Body of pancreas (tissue), 4 donors: Measurements from ENCODE around the gene C11orf68. TPM values are rescaled to one million over a fixed set of nuclear protein-coding genes. Genes with fewer than 3 reads are reported as not detected.

Experiments
- ATAC-seq: fragments of 150-250 bp; one replicate; pipeline ENCODE4 v1.9.1; 2016
- DNase-seq, 4 donors: peaks; one replicate each; pipeline ENCODE4 v3.0.0-alpha.2; 2019
- H3K27ac ChIP-seq, 4 donors: fragments of 200-600 bp; sonication (generic); 1 replicate in 3 of 4; 2 replicates in 1 of 4; pipeline versions ENCODE4 v1.5.1 to v1.6.1; 2016 to 2019; ENCODE audit warnings: mild to moderate bottlenecking in 1 of 4, mixed read lengths in 1 of 4, moderate library complexity in 1 of 4
- H3K27me3 ChIP-seq, 2 donors: fragments of 200-600 bp; sonication (generic); one replicate each; pipeline ENCODE4 v1.6.0; 2016; ENCODE audit warnings: mild to moderate bottlenecking in 1 of 2
- H3K36me3 ChIP-seq, 2 donors: fragments of 200-600 bp; sonication (generic); replicated peaks in 1 of 2; 2 replicates each; pipeline ENCODE4 v1.5.1; 2016; ENCODE audit warnings: low read depth in 2 of 2; ENCODE audit not compliant: insufficient read depth in 1 of 2
- H3K4me1 ChIP-seq: fragments of 200-600 bp; sonication (generic); one replicate; pipeline ENCODE4 v1.6.0; 2016
- H3K4me3 ChIP-seq, 2 donors: fragments of 200-600 bp; sonication (generic); 1 replicate in 1 of 2; 2 replicates in 1 of 2; pipeline ENCODE4 v1.5.1; 2016 to 2019
- H3K9me3 ChIP-seq, 3 donors: fragments of 200-600 bp; sonication (generic); 1 replicate in 2 of 3; 2 replicates in 1 of 3; pipeline ENCODE4 v1.5.1; 2016
- CTCF ChIP-seq, 7 experiments: fragments of 450-650 bp in 4 of 7; fragments of 200-600 bp in 3 of 7; sonication (generic) in 3 of 7; IDR thresholded peaks; one replicate each; pipeline ENCODE4 v1.5.1; 2016 to 2019; ENCODE audit warnings: antibody characterized with exemption in 7 of 7
- POLR2A ChIP-seq, 3 donors: fragments of 450-650 bp; IDR thresholded peaks; one replicate each; pipeline ENCODE4 v1.6.1; 2016; ENCODE audit warnings: antibody characterized with exemption in 3 of 3, mild to moderate bottlenecking in 2 of 3
- WGBS, 2 donors: methylation state at CpG; one replicate each; pipeline ENCODE4 v1.1.5; 2017; 5-methylcytosine and 5-hydroxymethylcytosine counted together
- intact Hi-C: fragments of 100-400 bp; cut with DNase I; formaldehyde crosslinking; loops from one replicate; pipeline ENCODE4 v1.15.1; 2023
- total RNA-seq, 2 donors: library from RNA; depleted of rRNA; stranded (reverse); fragments of >200 nt; gene quantifications; one replicate each; pipeline ENCODE4 v1.1.0, GENCODE V29; 2016

The C11orf68 gene
- total RNA-seq, 2 donors from 2014 or later = 10.4 to 17.8 TPM

- intact Hi-C loops = loop anchor here (5.0 kb wide), 1 partner anchor 99 kb away; no protein-coding TSS in a partner anchor
- DNase-seq = no peak
- Histone ChIP-seq H3K27me3 (no peaks in the 10 kb centered on the region), H3K36me3 (peaks cover 0 to 7% of the 10 kb centered on the region in 2 donors), H3K27ac (no peak overlapping the region), H3K4me1 (peaks cover 16% of the 10 kb centered on the region), H3K4me3 (no peak overlapping the region), H3K9me3 (no peaks in the 10 kb centered on the region)
- 85 to 96% methylated on average over 11 to 13 of the region's 13 CpGs for WGBS, 2 donors
- ATAC-seq = no peak
- no peak for TF ChIP-seq CTCF (IDR thresholded peaks at IDR 0.05)
- TF ChIP-seq POLR2A (IDR thresholded peaks at IDR 0.05) = no peak
Measured at GRCh38 chr11:65883058-65883761, 35.7 kb downstream of the C11orf68 start.

- Histone ChIP-seq H3K36me3 (peaks cover 0 to 7% of the 10 kb centered on the region in 2 donors), H3K27ac (no peak overlapping the region), H3K4me3 (no peak overlapping the region), H3K9me3 (no peaks in the 10 kb centered on the region), H3K4me1 (peaks cover 11% of the 10 kb centered on the region), H3K27me3 (no peaks in the 10 kb centered on the region)
- 86 to 89% methylated on average over 14 to 28 of the region's 30 CpGs for WGBS, 2 donors
- TF ChIP-seq CTCF (IDR thresholded peaks at IDR 0.05) (no peak), POLR2A (IDR thresholded peaks at IDR 0.05) (no peak)
- no peak for ATAC-seq
- no peak for DNase-seq
- intact Hi-C loops = loop anchor here (5.0 kb wide), 1 partner anchor 100 kb away; no protein-coding TSS in a partner anchor
Measured at GRCh38 chr11:65882120-65883057, 36.5 kb downstream of the C11orf68 start.

GRCh38 chr11:65880844-65881421, 37.9 kb downstream of the C11orf68 start:
- H3K27me3 ChIP-seq = no peaks in the 10 kb centered on the region
- H3K36me3 ChIP-seq = peaks cover 0 to 7% of the 10 kb centered on the region in 2 donors
- H3K27ac ChIP-seq = no peak overlapping the region
- DNase-seq (no peak), ATAC-seq (no peak)
- TF ChIP-seq CTCF (IDR thresholded peaks at IDR 0.05) = no peak
- no peak for TF ChIP-seq POLR2A (IDR thresholded peaks at IDR 0.05)
- H3K4me1 ChIP-seq = peaks cover 5% of the 10 kb centered on the region
- H3K4me3 ChIP-seq = no peak overlapping the region
- no peaks in the 10 kb centered on the region for H3K9me3 ChIP-seq
- 72 to 76% methylated on average over 5 to 7 of the region's 7 CpGs for WGBS, 2 donors
- intact Hi-C loops = loop anchor here (5.0 kb wide), 1 partner anchor 101 kb away; no protein-coding TSS in a partner anchor

- peaks cover 4% of the 10 kb centered on the region for H3K4me1 ChIP-seq
- TF ChIP-seq CTCF (IDR thresholded peaks at IDR 0.05) = no peak
- no peak for TF ChIP-seq POLR2A (IDR thresholded peaks at IDR 0.05)
- H3K36me3 ChIP-seq = peaks cover 0 to 7% of the 10 kb centered on the region in 2 donors
- no peaks in the 10 kb centered on the region for H3K27me3 ChIP-seq
- ATAC-seq (no peak), DNase-seq (no peak)
- WGBS, 2 donors = 58 to 62% methylated on average over 7 of the region's 7 CpGs
- H3K4me3 ChIP-seq = no peak overlapping the region
- H3K27ac ChIP-seq = no peak overlapping the region
- intact Hi-C loops = loop anchor here (5.0 kb wide), 1 partner anchor 102 kb away; no protein-coding TSS in a partner anchor
- H3K9me3 ChIP-seq = no peaks in the 10 kb centered on the region
Measured at GRCh38 chr11:65880027-65880426, 38.8 kb downstream of the C11orf68 start.
